IPS-18c (cell line): ENCODE measurements around the gene CRLF1.

ENCODE experiments used
- H3K4me3 ChIP-seq: 2 replicates; pipeline ENCODE4 v1.7.0; 2013; ENCODE audit warnings: low read depth, mild to moderate bottlenecking, low read length, moderate library complexity; ENCODE audit not compliant: insufficient read depth
- H3K9me3 ChIP-seq: one replicate; pipeline ENCODE4 v1.6.1; 2013; ENCODE audit warnings: mild to moderate bottlenecking, low read length, moderate library complexity; ENCODE audit not compliant: control insufficient read depth, insufficient read depth

Gene CRLF1

GRCh38 chr19:18551631-18552030 is 55.0 kb downstream of the CRLF1 start:
- no peak overlapping the region for H3K4me3 ChIP-seq
- H3K9me3 ChIP-seq, result no peaks in the 10 kb centered on the region

DNA sequence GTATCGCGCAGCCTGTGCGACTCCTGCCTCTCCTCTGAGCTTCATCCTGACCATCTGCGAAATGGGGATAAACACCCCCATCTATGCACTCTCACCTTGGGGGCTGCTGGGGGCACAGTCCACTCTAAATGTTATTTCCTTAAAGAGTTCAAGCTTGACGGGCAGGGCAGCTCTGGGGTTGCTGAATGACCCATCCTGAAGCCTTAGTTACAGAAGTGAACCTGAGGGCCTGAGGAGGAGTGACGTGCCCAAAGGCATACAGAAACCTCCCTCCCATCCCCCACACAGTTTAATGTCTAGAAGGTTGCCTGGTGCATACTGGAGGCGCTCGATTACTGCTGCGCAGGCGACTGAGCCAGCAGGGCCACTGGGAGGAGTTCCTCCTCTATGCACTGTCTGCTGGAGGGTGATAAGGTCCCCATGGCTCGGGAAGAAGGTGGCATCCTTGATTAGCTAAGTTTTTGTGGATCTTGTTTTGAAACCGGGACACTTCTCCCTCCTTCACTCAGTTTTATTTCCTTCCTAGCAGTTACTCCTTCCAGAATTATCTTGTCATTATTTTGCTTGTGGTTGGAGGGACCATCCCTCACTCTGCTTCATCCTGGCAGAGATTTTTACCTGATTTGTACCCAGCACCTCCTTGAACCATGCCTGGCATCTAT is 62.7 kb downstream of the CRLF1 start:
- no peaks in the 10 kb centered on the region for H3K9me3 ChIP-seq

More for the DNA sequence above, 62.7 kb downstream of the CRLF1 start:
- H3K4me3 ChIP-seq, result peak overlapping the region; percentile 29; the same call in 1 of the 2 replicates
